K562 (cell line): ENCODE results near the gene CYCS. TPM values are rescaled to one million over a fixed set of nuclear protein-coding genes. Genes with fewer than 3 reads are reported as not detected.

Source experiments
- ATAC-seq: fragments of 200-7000 bp; cut with Tn5 transposase; 3 replicates; pipeline ENCODE4 v1.9.1; 2020; ENCODE audit warnings: moderate library complexity
- BruUV-seq: library from RNA; stranded (reverse); fragments of 400-500 nt; replicated peaks from 2 replicates; lab custom pipeline; 2021; lab: Mats Ljungman, UMichigan
- CTCF ChIA-PET: fragments of 300-600 bp; formaldehyde crosslinking; extraction: SDS; loops from one replicate; lab custom pipeline; 2021; ENCODE audit warnings: low intra/inter-chr PET ratio; lab: Yijun Ruan, JAX
- POLR2A ChIA-PET: fragments of 300-600, 350-650 bp; sonication (Branson Sonifier 250); formaldehyde crosslinking; extraction: SDS; loops from one replicate; lab custom pipeline; 2021; ENCODE audit warnings: antibody characterized with exemption, inconsistent platforms; lab: Yijun Ruan, JAX
- DNase-seq, 4 experiments: peaks; one replicate each; pipeline versions ENCODE4 v3.0.0 to v3.0.0-alpha.2; 2011 to 2018; ENCODE audit warnings: low spot score in 3 of 4, mixed read lengths in 3 of 4; ENCODE audit errors: extremely low read depth in 1 of 4
- FAIRE-seq: peaks from 2 replicates; lab custom pipeline; 2011; peaks lifted over from hg19 to GRCh38; lab: Jason Lieb, UNC
- H2AFZ ChIP-seq: 2 replicates; pipeline ENCODE4 v1.6.0; 2011; ENCODE audit warnings: low read depth, low read length, control low read depth, inconsistent platforms
- H3K27ac ChIP-seq: fragments of 200-600 bp; 3 replicates; pipeline ENCODE4 v1.8.0; 2011; ENCODE audit warnings: low read depth, mild to moderate bottlenecking, control low read depth, inconsistent platforms, low read length, moderate library complexity, mixed read lengths; ENCODE audit errors: extremely low read depth
- H3K27me3 ChIP-seq, 2 experiments: fragments of 300-600 bp in 1 of 2; 2 replicates in 1 of 2; 3 replicates in 1 of 2; pipeline versions ENCODE4 v1.6.0 to v1.8.0; 2011; ENCODE audit warnings: inconsistent platforms in 2 of 2, low read length in 2 of 2, mild to moderate bottlenecking in 1 of 2, mixed read lengths in 1 of 2, moderate library complexity in 1 of 2; ENCODE audit not compliant: control insufficient read depth in 2 of 2, insufficient read depth in 2 of 2
- H3K36me3 ChIP-seq: fragments of 300-600 bp; 3 replicates; pipeline ENCODE4 v1.8.0; 2011; ENCODE audit warnings: mild to moderate bottlenecking, low read length, inconsistent platforms; ENCODE audit not compliant: control insufficient read depth, insufficient read depth
- H3K4me1 ChIP-seq, 2 experiments: fragments of 200-600 bp in 1 of 2; replicated peaks in 1 of 2; 2 replicates in 1 of 2; 3 replicates in 1 of 2; pipeline versions ENCODE4 v1.5.1 to v1.8.0; 2011; ENCODE audit warnings: inconsistent platforms in 2 of 2, low read length in 2 of 2, mild to moderate bottlenecking in 1 of 2, mixed read lengths in 1 of 2, moderate library complexity in 1 of 2; ENCODE audit not compliant: control insufficient read depth in 2 of 2, insufficient read depth in 2 of 2
- H3K4me2 ChIP-seq: 2 replicates; pipeline ENCODE4 v1.6.1; 2011; ENCODE audit warnings: low read length, control low read depth, inconsistent platforms, mixed read lengths; ENCODE audit not compliant: insufficient read depth
- H3K4me3 ChIP-seq: fragments of 200-600 bp; sonication (generic), shearing (Covaris generic); 2 replicates; pipeline ENCODE4 v1.5.1; 2016; ENCODE audit warnings: control low read depth, inconsistent platforms
- H3K79me2 ChIP-seq: fragments of 200-600 bp; 3 replicates; pipeline ENCODE4 v1.8.0; 2011; ENCODE audit warnings: low read length, inconsistent platforms; ENCODE audit not compliant: control insufficient read depth, insufficient read depth
- H3K9ac ChIP-seq, 2 experiments: 2 replicates each; pipeline versions ENCODE4 v1.6.0 to v1.6.1; 2011; ENCODE audit warnings: low read depth in 2 of 2, low read length in 2 of 2, control low read depth in 1 of 2, inconsistent platforms in 1 of 2, mild to moderate bottlenecking in 1 of 2, mixed read lengths in 1 of 2; ENCODE audit not compliant: insufficient read depth in 1 of 2
- H3K9me1 ChIP-seq: one replicate; pipeline ENCODE4 v1.6.0; 2011; ENCODE audit warnings: inconsistent platforms, mild to moderate bottlenecking, low read length, moderate library complexity; ENCODE audit not compliant: control insufficient read depth, insufficient read depth
- H3K9me3 ChIP-seq: replicated peaks from 2 replicates; pipeline ENCODE4 v1.5.1; 2011; ENCODE audit warnings: low read depth, low read length, inconsistent platforms; ENCODE audit not compliant: control insufficient read depth, insufficient read depth
- H4K20me1 ChIP-seq: replicated peaks from 2 replicates; pipeline ENCODE4 v1.6.1; 2011; ENCODE audit warnings: low read length, inconsistent platforms, mixed read lengths; ENCODE audit not compliant: control insufficient read depth, insufficient read depth
- DACH1 ChIP-seq: fragments of 450-650 bp; IDR thresholded peaks from 2 replicates; pipeline ENCODE4 v1.6.1; 2018; ENCODE audit not compliant: partially characterized antibody
- ILK ChIP-seq: fragments of 450-650 bp; IDR thresholded peaks from 2 replicates; pipeline ENCODE4 v1.6.1; 2016; ENCODE audit warnings: missing genetic modification characterization, low read depth, mild to moderate bottlenecking, missing compliant biosample characterization, moderate library complexity, borderline replicate concordance
- NFATC3 ChIP-seq: fragments of 450-650 bp; IDR thresholded peaks from 2 replicates; pipeline ENCODE4 v1.6.1; 2017; ENCODE audit warnings: mild to moderate bottlenecking
- NR2F6 ChIP-seq: fragments of 450-650 bp; formaldehyde crosslinking; IDR thresholded peaks from 2 replicates; pipeline ENCODE4 v1.4.0; 2020; ENCODE audit warnings: mild to moderate bottlenecking
- PATZ1 ChIP-seq: fragments of 250-450 bp; sonication (Bioruptor Pico); IDR thresholded peaks from 2 replicates; pipeline ENCODE4 v1.5.0; 2020; ENCODE audit warnings: mild to moderate bottlenecking, borderline replicate concordance
- SREBF1 ChIP-seq: fragments of 150-350 bp; IDR thresholded peaks from 2 replicates; pipeline ENCODE4 v1.6.1; 2014; ENCODE audit warnings: antibody characterized with exemption, low read depth, low read length, borderline replicate concordance
- ZNF436 ChIP-seq: fragments of 250-450, 450-650 bp; sonication (Bioruptor Pico); formaldehyde crosslinking; IDR thresholded peaks from 2 replicates; pipeline ENCODE4 v1.7.0; 2020; ENCODE audit warnings: mild to moderate bottlenecking
- WGBS: fragments of 100-300 bp; shearing (Covaris generic); methylation state at CpG from one replicate; pipeline ENCODE4 v1.1.6; 2016; ENCODE audit warnings: low coverage, mixed read lengths; ENCODE audit not compliant: insufficient coverage; ENCODE audit errors: missing lambda C conversion rate; 5-methylcytosine and 5-hydroxymethylcytosine counted together
- in situ Hi-C: fragments of 300-500 bp; cut with MboI; formaldehyde crosslinking; loops from 4 replicates; pipeline ENCODE4 v1.15.0; 2018; ENCODE audit warnings: inconsistent platforms, mixed read lengths
- intact Hi-C: fragments of 100-400 bp; cut with micrococcal nuclease; formaldehyde crosslinking; loops from 2 replicates; pipeline ENCODE4 v1.14.2; 2022
- polyA plus RNA-seq, 8 experiments: library from polyadenylated mRNA; depleted of rRNA in 4 of 8; stranded (reverse) in 5 of 8; unstranded in 3 of 8; fragments of >200 nt; fragmentation: Nextera tagmentation in 2 of 8; fragmentation: Illumina TruSeq in 1 of 8; extraction: Ambion mirVana in 2 of 8; extraction: Trizol in 1 of 8; gene quantifications; 2 replicates each; pipeline versions ENCODE4 v1.2.1 to v1.2.3, GENCODE V29; 2011 to 2014; ENCODE audit warnings: inconsistent platforms in 1 of 8, missing spikeins in 1 of 8
- total RNA-seq, 7 experiments: library from RNA; depleted of rRNA in 6 of 7; stranded (reverse); fragments of >200 nt in 6 of 7; fragmentation: Illumina TruSeq in 2 of 7; extraction: Trizol in 2 of 7; gene quantifications; 2 replicates each; pipeline versions ENCODE4 v1.2.1 to v1.2.3, GENCODE V29; 2011 to 2021; ENCODE audit warnings: low replicate concordance in 1 of 7
- TF ChIP-seq, protein P1 (sequence below), 2 experiments: fragments of 450-650 bp in 1 of 2; sonication (generic) in 1 of 2; formaldehyde crosslinking; conservative IDR thresholded peaks; 2 replicates each; pipeline versions ENCODE4 v1.4.0 to v1.8.1; 2020 to 2022; ENCODE audit warnings: mild to moderate bottlenecking in 1 of 2, missing genetic modification reagents in 1 of 2

Gene CYCS
- total and polyA plus RNA-seq, 9 of the 15 experiments (the other 6 are each of a cell fraction or from before 2014, with no cell fraction given) = 206 to 1,425 (median 438) TPM

GRCh38 chr7:25134358-25135010, 9.4 kb upstream of the CYCS start:
- BruUV-seq = no TSS peak
- POLR2A ChIA-PET = interaction anchor here (1.2 to 1.6 kb wide), 3 partner anchors 7 to 10 kb away, joined by 5 to 10 read pairs (median 6); partner anchors contain the start of gene CYCS
- no peaks in the 10 kb centered on the region; the same call in 2 of the 3 replicates for H3K36me3 ChIP-seq

More at GRCh38 chr7:25134358-25135010, 9.4 kb upstream of the CYCS start:
- no peak overlapping the region for H3K9ac ChIP-seq
- H3K4me1 ChIP-seq = 0 out of 5 replicates have a peak, but pooled peaks cover 0 to 3% of the 10 kb centered on the region in 2 experiments
- no peak overlapping the region for H3K4me3 ChIP-seq
- H3K27me3 ChIP-seq = no peaks in the 10 kb centered on the region
- H3K27ac ChIP-seq = no peak overlapping the region
- H3K9me1 ChIP-seq = no peaks in the 10 kb centered on the region
- no peak for ATAC-seq
- no peak for FAIRE-seq
- no peak overlapping the region for H3K4me2 ChIP-seq
- no peak overlapping the region for H2AFZ ChIP-seq
- no peaks in the 10 kb centered on the region for H4K20me1 ChIP-seq
- 21% methylated on average over 1 of the region's 1 CpG for WGBS
- H3K79me2 ChIP-seq = no peaks in the 10 kb centered on the region
- in situ Hi-C loops (no loop called here), intact Hi-C loops (no loop called here)
- CTCF ChIA-PET = no interaction called here
- no peaks in the 10 kb centered on the region; the same call in 1 of the 2 replicates for H3K9me3 ChIP-seq
- TF ChIP-seq NR2F6 (no peak), NFATC3 (no peak), DACH1 (no peak), ZNF436 (CRISPR knock-in tag) (no peak), PATZ1 (CRISPR knock-in tag) (no peak), ILK (tag) (no peak), SREBF1 (no peak)
- TF ChIP-seq, protein P1, sequence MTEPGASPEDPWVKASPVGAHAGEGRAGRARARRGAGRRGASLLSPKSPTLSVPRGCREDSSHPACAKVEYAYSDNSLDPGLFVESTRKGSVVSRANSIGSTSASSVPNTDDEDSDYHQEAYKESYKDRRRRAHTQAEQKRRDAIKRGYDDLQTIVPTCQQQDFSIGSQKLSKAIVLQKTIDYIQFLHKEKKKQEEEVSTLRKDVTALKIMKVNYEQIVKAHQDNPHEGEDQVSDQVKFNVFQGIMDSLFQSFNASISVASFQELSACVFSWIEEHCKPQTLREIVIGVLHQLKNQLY (CRISPR knock-in tag; conservative IDR thresholded peaks at IDR 0.05) = no peak
- DNase-seq = no peak
